GM12892 (cell line): ENCODE results near the gene DIPK1C.

ENCODE experiments used
- DNase-seq: peaks from one replicate; pipeline ENCODE4 v3.0.0; 2011; ENCODE audit not compliant: insufficient read length
- FAIRE-seq: peaks from 2 replicates; lab custom pipeline; 2011; peaks lifted over from hg19 to GRCh38; lab: Jason Lieb, UNC
- POLR2A ChIP-seq: IDR thresholded peaks from 2 replicates; pipeline ENCODE4 v1.6.1; 2011; ENCODE audit warnings: low read depth, low read length, control low read depth
- POLR2AphosphoS5 ChIP-seq: IDR thresholded peaks from 2 replicates; pipeline ENCODE4 v1.6.1; 2011; ENCODE audit warnings: low read depth, low read length, control low read depth
- TAF1 ChIP-seq: IDR thresholded peaks from 2 replicates; pipeline ENCODE4 v1.6.1; 2011; ENCODE audit warnings: low read depth, mild to moderate bottlenecking, control low read depth, low read length, borderline replicate concordance

Gene DIPK1C

GRCh38 chr18:74429096-74429495 lies 28.0 kb downstream of the DIPK1C start:
- FAIRE-seq (no peak), DNase-seq (no peak)
- TF ChIP-seq TAF1 (no peak), POLR2AphosphoS5 (no peak), POLR2A (no peak)

- FAIRE-seq (no peak), DNase-seq (no peak)
- TF ChIP-seq TAF1 (no peak), POLR2AphosphoS5 (no peak), POLR2A (no peak)
Observed at GRCh38 chr18:74427442-74428112, 29.5 kb downstream of the DIPK1C start.

GRCh38 chr18:74425876-74426275 lies 31.2 kb downstream of the DIPK1C start:
- DNase-seq (no peak), FAIRE-seq (no peak)
- TF ChIP-seq POLR2A (no peak), TAF1 (no peak), POLR2AphosphoS5 (no peak)

GRCh38 chr18:74425161-74425560 lies 31.9 kb downstream of the DIPK1C start:
- DNase-seq, result no peak
- FAIRE-seq, result no peak
- TF ChIP-seq POLR2AphosphoS5 (no peak), TAF1 (no peak), POLR2A (no peak)

- no peak for TF ChIP-seq POLR2A
- no peak for TF ChIP-seq POLR2AphosphoS5
- TF ChIP-seq TAF1, result no peak
- no peak for DNase-seq
- FAIRE-seq, result no peak
Observed at GRCh38 chr18:74422541-74422940, 34.6 kb downstream of the DIPK1C start.

- FAIRE-seq (no peak), DNase-seq (no peak)
- TF ChIP-seq TAF1, result no peak
- no peak for TF ChIP-seq POLR2AphosphoS5
- no peak for TF ChIP-seq POLR2A
Observed at GRCh38 chr18:74420926-74421325, 36.2 kb downstream of the DIPK1C start.

- no peak for FAIRE-seq
- no peak for TF ChIP-seq POLR2AphosphoS5
- no peak for TF ChIP-seq TAF1
- TF ChIP-seq POLR2A, result no peak
Observed at GRCh38 chr18:74420481-74420880, 36.6 kb downstream of the DIPK1C start.

GRCh38 chr18:74419761-74420160 lies 37.3 kb downstream of the DIPK1C start:
- FAIRE-seq (no peak), DNase-seq (no peak)
- TF ChIP-seq POLR2A, result no peak
- TF ChIP-seq TAF1, result no peak

More at GRCh38 chr18:74420481-74420880, 36.6 kb downstream of the DIPK1C start:
- DNase-seq, result no peak

GRCh38 chr18:74418023-74418422 lies 39.1 kb downstream of the DIPK1C start:
- FAIRE-seq, result no peak
- DNase-seq, result no peak

GRCh38 chr18:74416124-74416523 lies 41.0 kb downstream of the DIPK1C start:
- TF ChIP-seq POLR2AphosphoS5 (no peak), TAF1 (no peak)
- no peak for DNase-seq
- no peak for FAIRE-seq

More at GRCh38 chr18:74418023-74418422, 39.1 kb downstream of the DIPK1C start:
- TF ChIP-seq POLR2AphosphoS5 (no peak), POLR2A (no peak), TAF1 (no peak)

GRCh38 chr18:74414953-74415515 lies 42.1 kb downstream of the DIPK1C start:
- no peak for TF ChIP-seq TAF1
- no peak for TF ChIP-seq POLR2AphosphoS5
- no peak for TF ChIP-seq POLR2A
- FAIRE-seq (no peak), DNase-seq (no peak)

GRCh38 chr18:74413836-74414235 lies 43.3 kb downstream of the DIPK1C start:
- TF ChIP-seq POLR2A, result no peak
- no peak for TF ChIP-seq TAF1
- TF ChIP-seq POLR2AphosphoS5, result no peak
- FAIRE-seq (no peak), DNase-seq (no peak)
